Suprapubic skin (tissue), 3 donors: ENCODE results near the gene C9.
"Not testable (repeated sequence)": the region's sequence is repeated elsewhere in the genome, so short reads cannot be mapped to it uniquely, and the experiment has no call there.

Experiments used
- EP300 ChIP-seq: sonication (generic); formaldehyde crosslinking; IDR thresholded peaks from one replicate; pipeline ENCODE4 v1.6.1; 2017; ENCODE audit warnings: antibody characterized with exemption
- POLR2A ChIP-seq, 2 donors: fragments of 450-650 bp; IDR thresholded peaks; one replicate each; pipeline ENCODE4 v1.6.1; 2017; ENCODE audit warnings: antibody characterized with exemption in 2 of 2, mild to moderate bottlenecking in 2 of 2, moderate library complexity in 2 of 2
- TF ChIP-seq, protein P1 (sequence below), 2 donors: fragments of 200-600 bp in 1 of 2; fragments of 450-650 bp in 1 of 2; sonication (generic) in 1 of 2; IDR thresholded peaks; one replicate each; pipeline ENCODE4 v1.5.1; 2016 to 2019; ENCODE audit warnings: antibody characterized with exemption in 2 of 2, mild to moderate bottlenecking in 1 of 2, moderate library complexity in 1 of 2

DNA sequence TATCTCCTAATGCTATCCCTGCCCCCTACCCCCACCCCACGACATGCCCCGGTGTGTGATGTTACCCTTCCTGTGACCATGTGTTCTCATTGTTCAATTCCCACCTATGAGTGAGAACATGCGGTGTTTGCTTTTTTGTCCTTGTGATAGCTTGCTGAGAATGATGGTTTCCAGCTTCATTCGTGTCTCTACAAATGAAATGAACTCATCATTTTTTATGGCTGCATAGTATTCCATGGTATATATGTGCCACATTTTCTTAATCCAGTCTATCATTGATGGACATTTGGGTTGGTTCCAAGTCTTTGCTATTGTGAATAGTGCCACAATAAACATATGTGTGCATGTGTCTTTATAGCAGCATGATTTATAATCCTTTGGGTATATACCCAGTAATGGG, 88.4 kb downstream of the C9 start:
- TF ChIP-seq, protein P1, sequence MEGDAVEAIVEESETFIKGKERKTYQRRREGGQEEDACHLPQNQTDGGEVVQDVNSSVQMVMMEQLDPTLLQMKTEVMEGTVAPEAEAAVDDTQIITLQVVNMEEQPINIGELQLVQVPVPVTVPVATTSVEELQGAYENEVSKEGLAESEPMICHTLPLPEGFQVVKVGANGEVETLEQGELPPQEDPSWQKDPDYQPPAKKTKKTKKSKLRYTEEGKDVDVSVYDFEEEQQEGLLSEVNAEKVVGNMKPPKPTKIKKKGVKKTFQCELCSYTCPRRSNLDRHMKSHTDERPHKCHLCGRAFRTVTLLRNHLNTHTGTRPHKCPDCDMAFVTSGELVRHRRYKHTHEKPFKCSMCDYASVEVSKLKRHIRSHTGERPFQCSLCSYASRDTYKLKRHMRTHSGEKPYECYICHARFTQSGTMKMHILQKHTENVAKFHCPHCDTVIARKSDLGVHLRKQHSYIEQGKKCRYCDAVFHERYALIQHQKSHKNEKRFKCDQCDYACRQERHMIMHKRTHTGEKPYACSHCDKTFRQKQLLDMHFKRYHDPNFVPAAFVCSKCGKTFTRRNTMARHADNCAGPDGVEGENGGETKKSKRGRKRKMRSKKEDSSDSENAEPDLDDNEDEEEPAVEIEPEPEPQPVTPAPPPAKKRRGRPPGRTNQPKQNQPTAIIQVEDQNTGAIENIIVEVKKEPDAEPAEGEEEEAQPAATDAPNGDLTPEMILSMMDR (IDR thresholded peaks at IDR 0.05), result not testable (repeated sequence)
- TF ChIP-seq EP300; POLR2A (IDR thresholded peaks at IDR 0.05): not testable (repeated sequence)
